ENCODE measurements around the gene WSB2.

The WSB2 gene

DNA sequence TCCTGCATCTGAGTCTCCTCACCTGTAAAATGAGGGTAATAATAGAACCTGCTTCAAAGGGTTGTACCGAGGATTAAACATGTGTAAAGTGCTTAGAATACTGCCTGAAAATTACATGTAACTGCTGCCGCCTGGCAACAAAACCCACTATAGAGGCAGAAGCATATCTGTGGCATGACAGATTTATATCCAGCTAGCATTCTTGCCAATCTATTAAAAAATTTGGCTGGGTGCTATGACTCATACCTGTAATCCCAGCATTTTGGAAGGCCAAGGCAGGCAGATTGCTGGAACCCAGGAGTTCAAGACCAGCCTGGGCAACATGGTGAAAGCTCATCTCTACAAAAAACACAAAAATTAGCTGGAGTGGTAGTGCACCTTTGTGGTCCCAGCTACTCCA lies 75.8 kb downstream of the WSB2 start:
- DNase-seq: no peak

All from inflammatory macrophage treated with lipopolysaccharide for 1 hour (primary cell).